ENCODE measurements around the gene TTC39B. TPM values are rescaled to one million over a fixed set of nuclear protein-coding genes. Genes with fewer than 3 reads are reported as not detected.

TTC39B gene
- polyA plus RNA-seq, 1 experiment: 11.4 TPM

DNA sequence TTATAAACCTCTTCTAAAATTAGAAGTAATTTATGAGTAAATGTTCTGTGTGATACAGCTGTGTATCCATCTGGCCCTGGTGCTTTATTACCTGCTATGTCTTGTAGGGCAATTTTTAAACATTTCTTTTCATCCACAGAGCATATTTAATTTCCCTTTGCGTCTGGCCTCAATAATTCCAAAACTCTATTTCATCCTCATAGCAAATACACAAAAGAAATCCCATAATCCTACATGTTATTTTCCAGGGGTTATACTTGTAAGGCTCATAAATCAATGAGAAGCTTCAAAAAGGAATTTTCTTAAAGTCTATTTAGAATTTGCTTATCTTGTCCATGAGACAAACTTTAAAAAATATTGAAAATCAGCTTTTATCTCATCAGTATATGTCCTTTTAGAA is 167.0 kb downstream of the TTC39B start:
- no peak overlapping the region for H3K27ac ChIP-seq (ENCODE audit: low read depth, low read length)
- ChIA-PET CTCF (interaction anchor here (1.0 kb wide), 1 partner anchor 36 kb away, joined by 3 read pairs; no protein-coding TSS in a partner anchor), POLR2A (no interaction called here)
- TF ChIP-seq, protein P1, sequence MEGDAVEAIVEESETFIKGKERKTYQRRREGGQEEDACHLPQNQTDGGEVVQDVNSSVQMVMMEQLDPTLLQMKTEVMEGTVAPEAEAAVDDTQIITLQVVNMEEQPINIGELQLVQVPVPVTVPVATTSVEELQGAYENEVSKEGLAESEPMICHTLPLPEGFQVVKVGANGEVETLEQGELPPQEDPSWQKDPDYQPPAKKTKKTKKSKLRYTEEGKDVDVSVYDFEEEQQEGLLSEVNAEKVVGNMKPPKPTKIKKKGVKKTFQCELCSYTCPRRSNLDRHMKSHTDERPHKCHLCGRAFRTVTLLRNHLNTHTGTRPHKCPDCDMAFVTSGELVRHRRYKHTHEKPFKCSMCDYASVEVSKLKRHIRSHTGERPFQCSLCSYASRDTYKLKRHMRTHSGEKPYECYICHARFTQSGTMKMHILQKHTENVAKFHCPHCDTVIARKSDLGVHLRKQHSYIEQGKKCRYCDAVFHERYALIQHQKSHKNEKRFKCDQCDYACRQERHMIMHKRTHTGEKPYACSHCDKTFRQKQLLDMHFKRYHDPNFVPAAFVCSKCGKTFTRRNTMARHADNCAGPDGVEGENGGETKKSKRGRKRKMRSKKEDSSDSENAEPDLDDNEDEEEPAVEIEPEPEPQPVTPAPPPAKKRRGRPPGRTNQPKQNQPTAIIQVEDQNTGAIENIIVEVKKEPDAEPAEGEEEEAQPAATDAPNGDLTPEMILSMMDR (IDR thresholded peaks at IDR 0.05; ENCODE audit: low read depth, low read length): no peak
- DNase-seq (ENCODE audit: low read depth, low spot score): no peak
- no peak overlapping the region for H3K4me3 ChIP-seq (ENCODE audit: low read depth, low read length)
- H3K9me3 ChIP-seq (ENCODE audit: control insufficient read depth, insufficient read depth, low read length): no peaks in the 10 kb centered on the region
- H3K27me3 ChIP-seq (ENCODE audit: control insufficient read depth, insufficient read depth, low read length): peaks cover 7% of the 10 kb centered on the region

DNA sequence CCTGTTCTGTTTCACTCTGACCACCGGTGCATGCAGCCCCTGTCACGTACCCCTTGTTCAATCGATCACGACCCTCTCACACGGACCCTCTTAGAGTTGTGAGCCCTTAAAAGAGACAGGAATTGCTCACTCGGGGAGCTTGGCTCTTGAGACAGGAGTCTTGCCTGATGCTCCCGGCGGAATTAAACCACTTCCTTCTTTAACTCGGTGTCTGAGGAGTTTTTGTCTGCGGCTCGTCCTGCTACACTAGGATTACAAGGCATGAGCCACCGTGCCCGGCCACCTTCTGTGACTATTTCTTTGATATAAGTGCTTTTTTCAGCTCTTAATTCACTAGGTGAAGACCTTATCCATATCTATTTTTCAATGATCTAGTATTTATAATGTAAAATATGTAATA is 167.5 kb downstream of the TTC39B start:
- Histone ChIP-seq H3K9me3 (ENCODE audit: control insufficient read depth, insufficient read depth, low read length) (no peaks in the 10 kb centered on the region), H3K27me3 (ENCODE audit: control insufficient read depth, insufficient read depth, low read length) (peaks cover 7% of the 10 kb centered on the region), H3K27ac (ENCODE audit: low read depth, low read length) (no peak overlapping the region), H3K4me3 (ENCODE audit: low read depth, low read length) (no peak overlapping the region)
- TF ChIP-seq, protein P1 (IDR thresholded peaks at IDR 0.05; ENCODE audit: low read depth, low read length): no peak
- CTCF ChIA-PET: interaction anchor here (1.0 kb wide), 1 partner anchor 36 kb away, joined by 3 read pairs; no protein-coding TSS in a partner anchor
- no peak for DNase-seq (ENCODE audit: low read depth, low spot score)
- POLR2A ChIA-PET: no interaction called here

DNA sequence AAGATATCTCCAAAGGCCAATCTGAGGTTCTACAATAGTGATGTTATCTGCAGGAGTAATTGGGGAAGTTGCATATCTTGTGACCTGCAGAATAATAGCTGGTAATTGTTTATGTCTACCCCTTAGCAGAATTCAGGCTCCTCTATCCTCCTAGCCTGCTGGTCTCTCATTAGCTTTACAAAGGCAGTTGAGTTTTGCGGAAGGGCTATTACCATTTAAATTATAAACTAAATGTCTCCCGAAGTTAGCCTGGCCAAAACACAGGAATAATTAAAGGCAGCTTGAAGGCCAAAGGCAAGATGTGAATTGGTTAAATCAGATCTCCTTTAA is 168.7 kb downstream of the TTC39B start:
- TF ChIP-seq, protein P1 (IDR thresholded peaks at IDR 0.05; ENCODE audit: low read depth, low read length): no peak
- ChIA-PET CTCF (interaction anchor here (0.7 to 8.0 kb wide), 2 partner anchors 34 to 82 kb away, joined by 3 to 113 read pairs; no protein-coding TSS in a partner anchor), POLR2A (no interaction called here)
- Histone ChIP-seq H3K4me3 (ENCODE audit: low read depth, low read length) (no peak overlapping the region), H3K27me3 (ENCODE audit: control insufficient read depth, insufficient read depth, low read length) (peaks cover 7% of the 10 kb centered on the region), H3K9me3 (ENCODE audit: control insufficient read depth, insufficient read depth, low read length) (no peaks in the 10 kb centered on the region), H3K27ac (ENCODE audit: low read depth, low read length) (no peak overlapping the region)
- no peak for DNase-seq (ENCODE audit: low read depth, low spot score)

DNA sequence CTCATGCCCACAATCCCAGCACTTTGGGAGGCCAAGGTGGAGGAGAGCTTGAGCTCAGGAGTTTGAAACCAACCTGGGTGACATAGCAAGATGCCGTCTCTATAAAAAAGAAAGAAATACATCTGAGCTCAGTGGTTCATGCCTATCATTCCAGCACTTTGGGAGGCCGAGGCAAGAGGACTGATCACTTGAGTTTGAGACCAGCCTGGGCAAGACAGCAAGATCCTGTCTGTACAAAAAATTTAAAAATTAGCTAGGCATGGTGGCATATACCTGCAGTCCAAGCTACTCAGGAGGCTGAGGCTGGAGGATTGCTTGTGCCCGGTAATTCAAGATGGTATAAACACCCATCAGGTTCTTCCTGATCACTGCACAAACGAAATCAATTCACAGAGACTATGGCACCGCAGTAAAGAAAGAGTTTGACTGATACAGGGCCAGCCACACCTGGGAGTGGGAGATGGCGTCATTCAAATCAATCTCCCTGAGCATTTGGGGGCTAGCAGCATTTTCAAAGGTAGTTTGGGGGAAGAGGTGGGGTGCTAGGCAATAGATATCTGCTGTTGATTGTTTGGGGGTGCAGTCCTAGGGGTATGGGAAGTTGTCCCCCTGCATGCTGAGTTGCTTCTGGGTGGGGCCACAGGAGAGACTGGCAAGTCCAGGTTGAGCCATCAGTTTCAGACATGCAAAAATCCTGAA is 169.2 kb downstream of the TTC39B start:
- peaks cover 7% of the 10 kb centered on the region for H3K27me3 ChIP-seq (ENCODE audit: control insufficient read depth, insufficient read depth, low read length)
- no peak overlapping the region for H3K27ac ChIP-seq (ENCODE audit: low read depth, low read length)
- ChIA-PET POLR2A (no interaction called here), CTCF (interaction anchor here (0.7 to 8.0 kb wide), 3 partner anchors 9 to 82 kb away, joined by 3 to 113 read pairs (median 3); no protein-coding TSS in a partner anchor)
- H3K9me3 ChIP-seq (ENCODE audit: control insufficient read depth, insufficient read depth, low read length): no peaks in the 10 kb centered on the region
- DNase-seq (ENCODE audit: low read depth, low spot score): no peak
- TF ChIP-seq, protein P1 (IDR thresholded peaks at IDR 0.05; ENCODE audit: low read depth, low read length): no peak
- H3K4me3 ChIP-seq (ENCODE audit: low read depth, low read length): no peak overlapping the region

DNA sequence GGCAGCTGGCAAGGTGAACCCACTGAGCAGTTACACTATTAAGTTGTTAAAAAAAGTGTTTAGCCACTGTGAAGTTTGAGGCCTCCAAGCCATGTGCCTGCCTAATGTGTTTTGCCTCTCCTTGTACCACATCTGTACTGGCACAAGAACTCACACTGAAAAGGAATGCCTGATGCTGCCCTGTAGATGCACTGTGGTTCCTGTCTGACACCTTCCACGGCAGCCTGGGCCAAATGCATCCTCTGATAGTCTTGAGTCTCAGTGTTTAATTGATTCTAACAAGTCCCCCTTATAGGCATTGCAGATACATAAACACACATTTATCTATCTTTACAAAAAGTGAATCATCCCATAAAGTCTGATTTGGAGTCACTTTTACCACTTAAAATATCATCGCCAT is 169.9 kb downstream of the TTC39B start:
- ChIA-PET POLR2A (no interaction called here), CTCF (interaction anchor here (8.0 kb wide), 1 partner anchor 33 kb away, joined by 113 read pairs; no protein-coding TSS in a partner anchor)
- TF ChIP-seq, protein P1 (IDR thresholded peaks at IDR 0.05; ENCODE audit: low read depth, low read length): no peak
- DNase-seq (ENCODE audit: low read depth, low spot score): no peak
- peaks cover 6% of the 10 kb centered on the region for H3K27me3 ChIP-seq (ENCODE audit: control insufficient read depth, insufficient read depth, low read length)
- no peak overlapping the region for H3K27ac ChIP-seq (ENCODE audit: low read depth, low read length)
- no peak overlapping the region for H3K4me3 ChIP-seq (ENCODE audit: low read depth, low read length)
- no peaks in the 10 kb centered on the region for H3K9me3 ChIP-seq (ENCODE audit: control insufficient read depth, insufficient read depth, low read length)
